NCI-H226 (cell line): ENCODE measurements around the gene PCDHGC4.

ENCODE experiments used
- DNase-seq: peaks from one replicate; pipeline ENCODE4 v3.0.0-alpha.2; 2015

The PCDHGC4 gene

GRCh38 chr5:141484641-141485311, at the start of gene PCDHGC4:
Gene PCDHGC4, plus strand, starts transcription at chr5:141485030. Its CDS starts 144 bp downstream, at chr5:141485174.
- DNase-seq, result no peak

- no peak for DNase-seq
Measured at GRCh38 chr5:141437221-141437620, 47.6 kb upstream of the PCDHGC4 start.

GRCh38 chr5:141439411-141440141, 45.3 kb upstream of the PCDHGC4 start:
- no peak for DNase-seq

- DNase-seq, result no peak
Measured at GRCh38 chr5:141440341-141440740, 44.5 kb upstream of the PCDHGC4 start.

GRCh38 chr5:141441571-141442170, 43.2 kb upstream of the PCDHGC4 start:
- DNase-seq, result no peak

- DNase-seq, result peak; percentile 30
Measured at GRCh38 chr5:141465351-141465750, 19.5 kb upstream of the PCDHGC4 start.

- peak; percentile 95 for DNase-seq
Measured at GRCh38 chr5:141475625-141476131, 9.2 kb upstream of the PCDHGC4 start, which contains the start of gene PCDHGC3. Gene PCDHGC3, plus strand, starts transcription at chr5:141475966. Its CDS starts 151 bp downstream, at chr5:141476117.

- peak; percentile 22 for DNase-seq
Measured at GRCh38 chr5:141476132-141476911, 8.5 kb upstream of the PCDHGC4 start.

GRCh38 chr5:141477044-141477575, 7.7 kb upstream of the PCDHGC4 start:
- DNase-seq, result no peak

GRCh38 chr5:141477815-141478214, 7.0 kb upstream of the PCDHGC4 start:
- DNase-seq, result no peak

GRCh38 chr5:141478321-141478945, 6.4 kb upstream of the PCDHGC4 start:
- DNase-seq, result no peak

GRCh38 chr5:141479776-141480175, 5.1 kb upstream of the PCDHGC4 start:
- DNase-seq, result no peak

- DNase-seq, result no peak
Measured at GRCh38 chr5:141483902-141484301, 928 bp upstream of the PCDHGC4 start.

GRCh38 chr5:141484310-141484640, 555 bp upstream of the PCDHGC4 start:
- no peak for DNase-seq

- no peak for DNase-seq
Measured at GRCh38 chr5:141485321-141486055, 658 bp downstream of the PCDHGC4 start.

- no peak for DNase-seq
Measured at GRCh38 chr5:141486091-141486490, 1.3 kb downstream of the PCDHGC4 start.

GRCh38 chr5:141487131-141487530, 2.3 kb downstream of the PCDHGC4 start:
- no peak for DNase-seq

GRCh38 chr5:141488591-141489561, 4.0 kb downstream of the PCDHGC4 start, which contains the start of gene PCDHGC5:
Gene PCDHGC5, plus strand, starts transcription at chr5:141489081. Its CDS starts 160 bp downstream, at chr5:141489241.
- DNase-seq, result peak; percentile 44

GRCh38 chr5:141489841-141490240, 5.0 kb downstream of the PCDHGC4 start:
- no peak for DNase-seq

GRCh38 chr5:141490271-141490670, 5.4 kb downstream of the PCDHGC4 start:
- DNase-seq, result no peak
